Measurements from ENCODE around the gene GSE1. TPM values are rescaled to one million over a fixed set of nuclear protein-coding genes. Genes with fewer than 3 reads are reported as not detected.

GSE1 gene
- total and polyA plus RNA-seq, 2 of the 13 experiments (the other 11 are each of a cell fraction or from before 2014, with no cell fraction given): 16.1 to 31.2 TPM

DNA sequence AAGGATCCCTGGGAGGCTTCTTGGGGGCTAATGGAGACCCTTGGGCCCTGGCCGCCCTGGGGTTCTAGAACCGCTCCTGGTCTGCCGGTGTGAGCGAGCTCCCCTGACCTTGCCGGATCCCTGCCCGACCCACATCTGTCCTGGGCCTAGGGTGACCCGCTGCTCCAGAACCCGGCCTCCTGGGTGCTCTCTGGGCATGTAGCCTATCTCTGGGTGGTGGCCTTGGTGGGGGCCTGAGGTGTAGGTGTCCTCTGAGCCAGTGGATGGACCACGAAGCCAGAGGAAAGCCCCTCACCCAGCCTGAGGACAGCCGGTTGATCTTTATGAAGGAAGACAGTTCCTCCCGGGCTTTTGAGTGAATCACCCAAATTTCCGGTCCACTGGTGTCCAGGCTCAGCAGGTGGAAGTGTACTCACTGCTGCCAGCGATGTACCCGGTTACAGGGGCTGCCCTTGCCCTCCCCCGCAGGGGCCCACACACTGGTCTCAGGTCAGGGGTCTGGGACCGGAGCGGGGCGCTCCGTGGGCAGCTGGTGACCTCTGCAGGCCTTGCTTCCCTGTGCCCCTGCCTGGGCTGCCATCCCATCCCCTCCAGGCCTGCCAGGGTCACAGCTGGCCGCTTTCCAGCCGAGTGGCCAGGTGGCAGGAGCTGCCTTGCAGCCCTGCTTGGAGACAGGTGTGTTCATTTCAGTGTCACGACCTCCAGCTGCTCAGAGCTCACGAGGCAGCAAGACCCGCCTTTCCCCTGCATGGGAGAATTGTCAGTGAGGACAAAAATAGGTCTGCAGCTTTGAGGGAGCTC is 10.5 kb upstream of the GSE1 start:
- ATAC-seq: no peak
- WGBS (ENCODE audit: low lambda C conversion rate): 86% methylated on average over 15 of the region's 24 CpGs
- POLR2A ChIA-PET: no interaction called here

More for the DNA sequence above, 10.5 kb upstream of the GSE1 start:
- Histone ChIP-seq H3K79me2 (ENCODE audit: insufficient read depth, low read length) (peaks cover 12% of the 10 kb centered on the region), H3K9me3 (ENCODE audit: low read length) (no peaks in the 10 kb centered on the region), H2AFZ (ENCODE audit: low read length) (no peak overlapping the region), H3K27ac (ENCODE audit: extremely low read length, insufficient read depth, low read length) (no peak overlapping the region), H3K4me1 (ENCODE audit: insufficient read depth, low read length) (peaks cover 3% of the 10 kb centered on the region; the same call in 1 of the 2 replicates), H3K9ac (ENCODE audit: insufficient read depth, low read depth, low read length) (no peak overlapping the region), H3K4me3 (replicated peaks in 1 of 3; ENCODE audit: insufficient read depth in 1 of 3, low read depth in 2 of 3, low read length in 3 of 3) (no peak overlapping the region), H3K4me2 (ENCODE audit: low read depth, low read length) (no peak overlapping the region), H3K27me3 (ENCODE audit: control insufficient read depth in 1 of 2, insufficient read depth in 2 of 2, low read length in 2 of 2) (no peaks in the 10 kb centered on the region), H3K36me3 (replicated peaks in 1 of 2; ENCODE audit: control insufficient read depth in 1 of 2, insufficient read depth in 2 of 2, low read length in 2 of 2) (peaks cover 0 to 7% of the 10 kb centered on the region in 2 experiments; a peak in 2 of 5 replicates), H4K20me1 (ENCODE audit: insufficient read depth, low read length) (peaks cover 46% of the 10 kb centered on the region)
- CTCF ChIA-PET (ENCODE audit: low intra/inter-chr PET ratio, low total read pairs): no interaction called here
- in situ Hi-C loops (cut with HindIII; ENCODE audit: extremely low pct_ligation_motif_present, low pct_unique_long_range_greater_than_20kb): no loop called here
- intact Hi-C loops (cut with micrococcal nuclease; ENCODE audit: unreplicated experiment): no loop called here
- no TSS peak for BruUV-seq (replicated peaks)
- TF ChIP-seq ZNF672 (CRISPR knock-in tag; IDR thresholded peaks at IDR 0.05) (no peak), PRMT3 (CRISPR knock-in tag; IDR thresholded peaks at IDR 0.05; ENCODE audit: borderline replicate concordance, low read depth) (no peak), PTBP1 (IDR thresholded peaks at IDR 0.05; ENCODE audit: low read depth, low read length, poor library complexity, severe bottlenecking) (no peak), NCOA1 (CRISPR knock-in tag; IDR thresholded peaks at IDR 0.05) (no peak), PCBP1 (IDR thresholded peaks at IDR 0.05; ENCODE audit: borderline replicate concordance, low read depth, low read length) (no peak), HMG20B (CRISPR knock-in tag; conservative IDR thresholded peaks at IDR 0.05) (no peak), KDM1A (CRISPR knock-in tag; IDR thresholded peaks at IDR 0.05) (no peak)
- TF ChIP-seq, protein P1, sequence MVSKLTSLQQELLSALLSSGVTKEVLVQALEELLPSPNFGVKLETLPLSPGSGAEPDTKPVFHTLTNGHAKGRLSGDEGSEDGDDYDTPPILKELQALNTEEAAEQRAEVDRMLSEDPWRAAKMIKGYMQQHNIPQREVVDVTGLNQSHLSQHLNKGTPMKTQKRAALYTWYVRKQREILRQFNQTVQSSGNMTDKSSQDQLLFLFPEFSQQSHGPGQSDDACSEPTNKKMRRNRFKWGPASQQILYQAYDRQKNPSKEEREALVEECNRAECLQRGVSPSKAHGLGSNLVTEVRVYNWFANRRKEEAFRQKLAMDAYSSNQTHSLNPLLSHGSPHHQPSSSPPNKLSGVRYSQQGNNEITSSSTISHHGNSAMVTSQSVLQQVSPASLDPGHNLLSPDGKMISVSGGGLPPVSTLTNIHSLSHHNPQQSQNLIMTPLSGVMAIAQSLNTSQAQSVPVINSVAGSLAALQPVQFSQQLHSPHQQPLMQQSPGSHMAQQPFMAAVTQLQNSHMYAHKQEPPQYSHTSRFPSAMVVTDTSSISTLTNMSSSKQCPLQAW (CRISPR knock-in tag; IDR thresholded peaks at IDR 0.05): 0 out of 2 replicates have a peak, but pooled peaks have one; percentile 26
- TF ChIP-seq, protein P2, sequence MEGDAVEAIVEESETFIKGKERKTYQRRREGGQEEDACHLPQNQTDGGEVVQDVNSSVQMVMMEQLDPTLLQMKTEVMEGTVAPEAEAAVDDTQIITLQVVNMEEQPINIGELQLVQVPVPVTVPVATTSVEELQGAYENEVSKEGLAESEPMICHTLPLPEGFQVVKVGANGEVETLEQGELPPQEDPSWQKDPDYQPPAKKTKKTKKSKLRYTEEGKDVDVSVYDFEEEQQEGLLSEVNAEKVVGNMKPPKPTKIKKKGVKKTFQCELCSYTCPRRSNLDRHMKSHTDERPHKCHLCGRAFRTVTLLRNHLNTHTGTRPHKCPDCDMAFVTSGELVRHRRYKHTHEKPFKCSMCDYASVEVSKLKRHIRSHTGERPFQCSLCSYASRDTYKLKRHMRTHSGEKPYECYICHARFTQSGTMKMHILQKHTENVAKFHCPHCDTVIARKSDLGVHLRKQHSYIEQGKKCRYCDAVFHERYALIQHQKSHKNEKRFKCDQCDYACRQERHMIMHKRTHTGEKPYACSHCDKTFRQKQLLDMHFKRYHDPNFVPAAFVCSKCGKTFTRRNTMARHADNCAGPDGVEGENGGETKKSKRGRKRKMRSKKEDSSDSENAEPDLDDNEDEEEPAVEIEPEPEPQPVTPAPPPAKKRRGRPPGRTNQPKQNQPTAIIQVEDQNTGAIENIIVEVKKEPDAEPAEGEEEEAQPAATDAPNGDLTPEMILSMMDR (CRISPR knock-in tag; IDR thresholded peaks at IDR 0.05): 0 out of 2 replicates have a peak, but pooled peaks have one; percentile 28
- FAIRE-seq: no peak
- DNase-seq (ENCODE audit: low spot score): no peak
